Measurements from ENCODE around the gene C8B.

The C8B gene

DNA sequence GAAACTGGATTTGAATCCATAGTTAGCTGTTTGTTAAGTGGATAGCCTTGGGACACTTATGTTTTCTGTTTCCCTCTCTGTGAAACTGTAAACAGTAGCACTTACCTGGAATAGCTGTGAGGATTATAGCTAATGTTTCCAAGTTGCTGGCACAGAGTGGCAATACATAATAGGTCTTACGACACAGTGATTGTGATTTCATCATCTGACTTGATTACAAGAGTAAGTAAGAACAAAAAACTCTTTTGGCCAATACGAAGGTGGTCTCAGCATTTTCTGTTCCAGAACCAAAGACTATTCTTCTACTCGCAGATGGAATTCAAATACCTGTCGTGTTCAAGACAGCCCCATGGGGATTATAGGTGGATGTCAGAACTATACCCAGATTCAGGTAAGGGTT is 2.1 kb downstream of the C8B start:
- TF ChIP-seq CTCF (IDR thresholded peaks at IDR 0.05; ENCODE audit: low read depth, low read length, poor library complexity, severe bottlenecking) (no peak), EZH2phosphoT487 (IDR thresholded peaks at IDR 0.05; ENCODE audit: borderline replicate concordance, low read length) (no peak)
- no peaks in the 10 kb centered on the region for H3K36me3 ChIP-seq (ENCODE audit: control insufficient read depth, low read length)
- no peaks in the 10 kb centered on the region for H3F3A ChIP-seq (ENCODE audit: control insufficient read depth, insufficient read depth)
- no peaks in the 10 kb centered on the region for H3K27me3 ChIP-seq (ENCODE audit: control insufficient read depth, low read length)
- no peak overlapping the region for H3K27ac ChIP-seq (ENCODE audit: low read depth, low read length)
- H3K9me2 ChIP-seq (replicated peaks; ENCODE audit: control insufficient read depth, low read length), result no peaks in the 10 kb centered on the region
- no peaks in the 10 kb centered on the region for H4K20me1 ChIP-seq (ENCODE audit: control insufficient read depth, insufficient read depth, low read depth, low read length)
- no peaks in the 10 kb centered on the region for H3K4me1 ChIP-seq (ENCODE audit: control insufficient read depth, low read length)
- H3K9me3 ChIP-seq (ENCODE audit: control insufficient read depth, insufficient read depth, low read length), result no peaks in the 10 kb centered on the region
- no peak overlapping the region for H3K4me3 ChIP-seq (ENCODE audit: low read length)
- H3K4me2 ChIP-seq (ENCODE audit: low read length), result no peak overlapping the region
- no peaks in the 10 kb centered on the region for H3K79me2 ChIP-seq (ENCODE audit: control insufficient read depth, low read length)

- Histone ChIP-seq H3K36me3 (ENCODE audit: control insufficient read depth, low read length) (no peaks in the 10 kb centered on the region), H3K4me3 (ENCODE audit: low read length) (no peak overlapping the region), H3K9me3 (ENCODE audit: control insufficient read depth, insufficient read depth, low read length) (no peaks in the 10 kb centered on the region), H3K9me2 (replicated peaks; ENCODE audit: control insufficient read depth, low read length) (no peaks in the 10 kb centered on the region), H3K4me1 (ENCODE audit: control insufficient read depth, low read length) (no peaks in the 10 kb centered on the region), H3K4me2 (ENCODE audit: low read length) (no peak overlapping the region), H4K20me1 (ENCODE audit: control insufficient read depth, insufficient read depth, low read depth, low read length) (no peaks in the 10 kb centered on the region), H3K27me3 (ENCODE audit: control insufficient read depth, low read length) (no peaks in the 10 kb centered on the region), H3K79me2 (ENCODE audit: control insufficient read depth, low read length) (no peaks in the 10 kb centered on the region), H3F3A (ENCODE audit: control insufficient read depth, insufficient read depth) (no peaks in the 10 kb centered on the region), H3K27ac (ENCODE audit: low read depth, low read length) (no peak overlapping the region)
- TF ChIP-seq CTCF (IDR thresholded peaks at IDR 0.05; ENCODE audit: low read depth, low read length, poor library complexity, severe bottlenecking), result no peak
- TF ChIP-seq EZH2phosphoT487 (IDR thresholded peaks at IDR 0.05; ENCODE audit: borderline replicate concordance, low read length), result no peak
Measured at GRCh38 chr1:56961426-56961825, 4.4 kb downstream of the C8B start.

- H4K20me1 ChIP-seq (ENCODE audit: control insufficient read depth, insufficient read depth, low read depth, low read length), result no peaks in the 10 kb centered on the region
- no peaks in the 10 kb centered on the region for H3F3A ChIP-seq (ENCODE audit: control insufficient read depth, insufficient read depth)
- no peaks in the 10 kb centered on the region for H3K9me3 ChIP-seq (ENCODE audit: control insufficient read depth, insufficient read depth, low read length)
- H3K79me2 ChIP-seq (ENCODE audit: control insufficient read depth, low read length), result no peaks in the 10 kb centered on the region
- H3K27me3 ChIP-seq (ENCODE audit: control insufficient read depth, low read length), result no peaks in the 10 kb centered on the region
- H3K4me1 ChIP-seq (ENCODE audit: control insufficient read depth, low read length), result no peaks in the 10 kb centered on the region
- TF ChIP-seq EZH2phosphoT487 (IDR thresholded peaks at IDR 0.05; ENCODE audit: borderline replicate concordance, low read length), result no peak
- no peak for TF ChIP-seq CTCF (IDR thresholded peaks at IDR 0.05; ENCODE audit: low read depth, low read length, poor library complexity, severe bottlenecking)
- no peak overlapping the region for H3K4me2 ChIP-seq (ENCODE audit: low read length)
- no peak overlapping the region for H3K27ac ChIP-seq (ENCODE audit: low read depth, low read length)
- no peaks in the 10 kb centered on the region for H3K36me3 ChIP-seq (ENCODE audit: control insufficient read depth, low read length)
- H3K4me3 ChIP-seq (ENCODE audit: low read length), result no peak overlapping the region
- H3K9me2 ChIP-seq (replicated peaks; ENCODE audit: control insufficient read depth, low read length), result no peaks in the 10 kb centered on the region
Measured at GRCh38 chr1:56958526-56958925, 7.3 kb downstream of the C8B start.

DNA sequence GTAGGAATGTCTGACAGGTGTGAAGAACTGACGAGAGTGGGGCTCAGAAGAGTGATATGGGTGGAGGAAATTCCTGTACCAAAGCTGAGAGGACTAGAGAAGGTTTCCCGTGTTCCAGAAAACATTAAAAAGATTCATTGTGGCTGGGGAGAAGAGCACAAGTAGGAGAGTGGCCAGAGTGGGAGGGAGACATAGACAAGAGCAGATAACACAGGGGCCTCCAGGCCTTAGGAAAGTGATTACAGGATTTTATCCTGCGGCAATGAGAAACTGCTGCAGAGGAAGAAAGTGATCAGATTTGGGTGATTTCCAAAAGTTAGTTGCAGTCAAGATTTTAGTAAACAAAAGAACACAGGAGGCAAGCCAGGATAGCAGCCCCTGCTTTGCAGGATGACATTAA is 7.9 kb downstream of the C8B start:
- H3K27ac ChIP-seq (ENCODE audit: low read depth, low read length), result no peak overlapping the region

More for the DNA sequence above, 7.9 kb downstream of the C8B start:
- Histone ChIP-seq H3K4me2 (ENCODE audit: low read length) (no peak overlapping the region), H3K9me3 (ENCODE audit: control insufficient read depth, insufficient read depth, low read length) (no peaks in the 10 kb centered on the region), H3K9me2 (replicated peaks; ENCODE audit: control insufficient read depth, low read length) (no peaks in the 10 kb centered on the region), H3K79me2 (ENCODE audit: control insufficient read depth, low read length) (no peaks in the 10 kb centered on the region), H3F3A (ENCODE audit: control insufficient read depth, insufficient read depth) (no peaks in the 10 kb centered on the region), H3K36me3 (ENCODE audit: control insufficient read depth, low read length) (no peaks in the 10 kb centered on the region), H4K20me1 (ENCODE audit: control insufficient read depth, insufficient read depth, low read depth, low read length) (no peaks in the 10 kb centered on the region), H3K4me1 (ENCODE audit: control insufficient read depth, low read length) (no peaks in the 10 kb centered on the region), H3K4me3 (ENCODE audit: low read length) (no peak overlapping the region), H3K27me3 (ENCODE audit: control insufficient read depth, low read length) (no peaks in the 10 kb centered on the region)
- no peak for TF ChIP-seq EZH2phosphoT487 (IDR thresholded peaks at IDR 0.05; ENCODE audit: borderline replicate concordance, low read length)
- no peak for TF ChIP-seq CTCF (IDR thresholded peaks at IDR 0.05; ENCODE audit: low read depth, low read length, poor library complexity, severe bottlenecking)

All from DOHH2 (cell line).